Measurements from ENCODE around the gene HDLBP.

HDLBP gene

GRCh38 chr2:241272303-241273209 is 42.9 kb downstream of the HDLBP start:
- DNase-seq (ENCODE audit: insufficient read length) (peak; percentile 47), FAIRE-seq (peak; percentile 24)

DNA sequence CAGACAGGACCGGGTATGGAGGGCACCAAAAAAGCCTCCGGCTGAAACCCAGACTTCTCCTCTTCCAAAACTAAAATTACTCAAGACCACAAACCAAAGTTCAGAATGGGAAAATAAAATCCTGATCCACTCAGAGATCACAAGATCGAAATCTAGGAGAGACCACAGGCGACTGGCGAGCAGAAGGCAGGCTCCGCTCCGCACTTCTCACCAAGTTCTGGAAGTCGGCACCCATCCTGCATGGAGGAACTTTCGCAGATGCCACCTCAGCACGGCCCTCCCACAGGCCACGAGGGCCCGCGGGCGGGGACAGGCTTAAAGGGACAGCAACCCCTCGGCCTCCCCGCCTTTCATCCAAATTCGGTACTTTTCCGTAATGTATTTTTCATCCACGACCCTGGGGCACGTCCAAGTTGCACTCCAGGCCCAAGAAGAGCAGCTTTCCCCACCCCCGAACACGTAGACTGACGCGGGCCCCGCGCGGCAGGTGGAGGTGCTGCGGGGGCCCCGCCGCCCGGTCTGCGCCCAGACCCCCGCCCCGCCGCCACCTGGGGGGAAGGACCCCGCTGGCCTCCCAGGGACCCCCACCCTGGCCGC is 43.7 kb downstream of the HDLBP start:
- FAIRE-seq (peak; percentile 86), DNase-seq (ENCODE audit: insufficient read length) (no peak)
- TF ChIP-seq POLR2AphosphoS5 (IDR thresholded peaks at IDR 0.05; ENCODE audit: low read depth, low read length) (no peak), TAF1 (IDR thresholded peaks at IDR 0.05; ENCODE audit: borderline replicate concordance, low read depth, low read length) (no peak), POLR2A (IDR thresholded peaks at IDR 0.05; ENCODE audit: low read depth, low read length) (no peak)

More at GRCh38 chr2:241272303-241273209, 42.9 kb downstream of the HDLBP start:
- TF ChIP-seq TAF1 (IDR thresholded peaks at IDR 0.05; ENCODE audit: borderline replicate concordance, low read depth, low read length) (no peak), POLR2A (IDR thresholded peaks at IDR 0.05; ENCODE audit: low read depth, low read length) (peak; percentile 64; the same call in 1 of the 2 replicates)

DNA sequence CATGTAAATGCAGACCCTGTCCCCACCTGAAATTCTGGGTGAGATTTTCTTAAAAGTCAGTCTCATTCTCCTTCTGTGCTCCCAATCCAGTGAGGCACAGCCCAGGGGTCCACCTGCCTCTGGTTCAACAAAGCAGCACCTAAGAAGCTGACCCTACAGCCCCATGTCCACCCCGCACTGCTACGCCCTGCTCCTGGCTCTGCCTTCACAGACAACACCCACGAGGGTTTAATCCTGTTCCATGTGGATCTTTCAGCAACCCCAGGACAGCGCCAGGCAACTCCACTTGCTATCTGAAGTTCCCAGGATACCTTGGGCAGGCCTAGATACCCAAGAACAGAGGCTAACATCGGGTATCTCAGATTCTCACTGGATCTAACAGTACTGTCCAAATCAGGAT is 44.9 kb downstream of the HDLBP start:
- no peak for DNase-seq (ENCODE audit: insufficient read length)
- TF ChIP-seq POLR2AphosphoS5 (IDR thresholded peaks at IDR 0.05; ENCODE audit: low read depth, low read length) (no peak), TAF1 (IDR thresholded peaks at IDR 0.05; ENCODE audit: borderline replicate concordance, low read depth, low read length) (no peak), POLR2A (IDR thresholded peaks at IDR 0.05; ENCODE audit: low read depth, low read length) (no peak)
- no peak for FAIRE-seq

DNA sequence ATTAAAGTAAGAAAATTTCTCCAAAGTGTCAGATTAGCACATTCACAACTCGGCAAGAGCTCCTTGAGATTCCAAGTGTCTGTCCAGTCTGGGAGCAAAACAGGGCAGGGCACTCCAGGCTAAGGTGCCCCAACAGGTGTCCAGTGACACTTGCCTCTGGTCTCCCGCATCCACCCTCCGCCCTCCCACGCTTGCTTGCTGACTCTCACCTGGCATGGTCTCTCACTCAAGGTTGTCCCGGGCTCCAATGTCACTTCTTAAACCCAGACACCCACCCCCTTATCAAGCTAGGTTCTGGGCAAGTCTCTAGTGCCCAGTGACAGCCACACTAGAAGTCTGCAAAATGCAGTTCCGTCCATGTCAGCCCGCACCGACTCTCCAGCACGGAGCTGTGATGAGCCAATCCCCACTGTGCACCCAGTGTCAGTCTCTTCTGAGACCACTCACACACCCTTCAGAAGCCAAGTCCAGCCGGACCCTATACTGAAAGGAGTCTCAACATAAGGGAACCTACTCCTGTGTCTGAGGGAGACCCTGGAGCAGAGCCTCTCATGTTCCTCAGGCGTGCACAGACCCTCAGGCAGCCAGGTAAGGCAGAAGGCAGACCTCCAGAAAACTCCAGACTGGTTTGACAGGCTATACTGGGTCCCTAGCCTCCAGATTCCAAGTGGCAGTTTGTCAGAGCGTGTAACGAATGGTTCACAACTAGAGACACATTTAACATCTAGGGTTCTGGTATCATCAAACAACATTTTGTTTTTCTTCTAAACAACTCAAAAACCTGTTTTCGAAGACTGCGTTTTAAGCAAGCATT is 45.6 kb downstream of the HDLBP start:
- TF ChIP-seq POLR2A (IDR thresholded peaks at IDR 0.05; ENCODE audit: low read depth, low read length) (no peak; the same call in 1 of the 2 replicates), TAF1 (IDR thresholded peaks at IDR 0.05; ENCODE audit: borderline replicate concordance, low read depth, low read length) (no peak), POLR2AphosphoS5 (IDR thresholded peaks at IDR 0.05; ENCODE audit: low read depth, low read length) (0 out of 2 replicates have a peak, but pooled peaks have one; percentile 30)
- DNase-seq (ENCODE audit: insufficient read length) (no peak), FAIRE-seq (no peak)

DNA sequence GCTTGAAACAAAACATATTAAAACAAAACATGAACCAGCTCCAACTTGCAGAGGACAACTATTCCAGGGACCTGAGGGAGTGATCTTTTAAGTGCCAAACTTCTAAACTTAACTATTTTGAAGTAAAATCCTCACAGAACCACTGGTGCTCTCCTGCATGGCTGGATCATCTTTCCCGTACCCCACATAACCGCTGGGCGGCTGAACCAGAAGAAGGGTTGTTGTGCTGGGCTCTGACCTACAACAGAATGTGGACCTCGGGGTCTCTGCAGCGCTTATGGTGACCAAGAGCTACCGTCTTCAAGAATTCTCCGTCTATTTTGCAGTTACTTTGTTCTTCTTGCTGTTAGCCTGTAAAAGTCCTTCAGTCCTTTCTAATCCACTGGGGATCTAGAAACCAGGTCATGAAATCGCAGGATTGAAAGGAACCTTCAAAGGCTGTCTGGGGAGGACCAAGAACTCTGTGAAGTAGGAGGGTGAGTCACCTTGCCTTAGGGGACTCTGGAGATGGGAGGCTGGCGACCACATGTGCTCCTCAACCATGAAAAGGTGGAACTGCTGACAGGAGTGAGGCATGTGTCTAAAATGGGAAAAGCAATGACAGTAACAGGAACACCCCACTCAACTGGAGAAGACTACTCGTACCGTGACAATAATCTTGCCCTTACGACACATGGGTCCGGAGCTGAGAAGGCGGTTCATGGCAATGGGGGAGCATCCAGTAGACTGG is 46.6 kb downstream of the HDLBP start:
- no peak for FAIRE-seq
- TF ChIP-seq POLR2AphosphoS5 (IDR thresholded peaks at IDR 0.05; ENCODE audit: low read depth, low read length) (no peak), POLR2A (IDR thresholded peaks at IDR 0.05; ENCODE audit: low read depth, low read length) (no peak), TAF1 (IDR thresholded peaks at IDR 0.05; ENCODE audit: borderline replicate concordance, low read depth, low read length) (no peak)

DNA sequence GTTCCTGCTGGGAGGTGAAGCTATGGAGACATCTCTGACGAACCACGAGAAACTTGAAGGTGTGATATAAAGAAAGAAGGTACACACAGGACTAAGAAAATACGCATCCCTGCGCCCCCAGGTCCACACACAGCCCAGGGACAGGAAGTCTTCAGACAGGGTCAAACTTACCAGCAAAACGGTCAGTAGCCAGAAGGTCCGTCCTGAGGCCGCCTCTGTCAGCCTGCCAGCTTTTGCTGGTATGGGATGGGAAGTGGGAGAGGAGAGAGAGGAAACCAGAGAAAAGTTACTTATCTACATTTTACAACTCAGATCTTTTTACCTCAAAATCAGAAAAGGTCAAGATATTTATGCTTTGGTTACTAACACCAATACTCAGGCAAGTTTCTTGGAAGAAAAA is 47.2 kb downstream of the HDLBP start:
- FAIRE-seq (no peak), DNase-seq (ENCODE audit: insufficient read length) (no peak)
- TF ChIP-seq POLR2AphosphoS5 (IDR thresholded peaks at IDR 0.05; ENCODE audit: low read depth, low read length): no peak
- TF ChIP-seq TAF1 (IDR thresholded peaks at IDR 0.05; ENCODE audit: borderline replicate concordance, low read depth, low read length): no peak
- TF ChIP-seq POLR2A (IDR thresholded peaks at IDR 0.05; ENCODE audit: low read depth, low read length): no peak

More for the DNA sequence above, 46.6 kb downstream of the HDLBP start:
- no peak for DNase-seq (ENCODE audit: insufficient read length)

GRCh38 chr2:241267249-241268067 is 48.0 kb downstream of the HDLBP start:
- DNase-seq (ENCODE audit: insufficient read length): no peak
- FAIRE-seq: no peak
- TF ChIP-seq POLR2AphosphoS5 (IDR thresholded peaks at IDR 0.05; ENCODE audit: low read depth, low read length) (no peak; the same call in 1 of the 2 replicates), TAF1 (IDR thresholded peaks at IDR 0.05; ENCODE audit: borderline replicate concordance, low read depth, low read length) (no peak), POLR2A (IDR thresholded peaks at IDR 0.05; ENCODE audit: low read depth, low read length) (no peak)

GRCh38 chr2:241265506-241265905 is 50.0 kb downstream of the HDLBP start:
- FAIRE-seq (no peak), DNase-seq (ENCODE audit: insufficient read length) (no peak)
- TF ChIP-seq POLR2AphosphoS5 (IDR thresholded peaks at IDR 0.05; ENCODE audit: low read depth, low read length): no peak
- no peak for TF ChIP-seq TAF1 (IDR thresholded peaks at IDR 0.05; ENCODE audit: borderline replicate concordance, low read depth, low read length)
- TF ChIP-seq POLR2A (IDR thresholded peaks at IDR 0.05; ENCODE audit: low read depth, low read length): no peak

DNA sequence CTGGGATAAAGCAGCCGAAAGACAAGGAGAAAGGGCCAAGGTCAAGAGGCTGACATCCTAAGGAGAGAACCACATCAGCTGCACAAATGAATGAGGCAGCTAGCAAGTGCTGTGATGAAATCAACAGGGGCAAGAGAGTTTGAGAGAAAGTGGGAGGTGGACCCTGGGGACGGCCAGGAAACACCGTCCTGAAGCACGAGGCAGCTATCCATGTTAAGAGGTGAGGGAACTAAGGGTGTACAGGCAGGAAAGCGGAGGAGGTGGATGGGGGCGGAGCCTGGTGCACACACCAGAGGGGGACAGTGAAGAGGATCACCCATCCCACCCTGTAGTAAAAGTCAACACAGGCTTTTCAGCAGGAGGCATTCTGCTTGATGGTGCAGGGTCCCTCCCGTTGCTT is 52.4 kb downstream of the HDLBP start:
- TF ChIP-seq POLR2A (IDR thresholded peaks at IDR 0.05; ENCODE audit: low read depth, low read length) (no peak), POLR2AphosphoS5 (IDR thresholded peaks at IDR 0.05; ENCODE audit: low read depth, low read length) (no peak), TAF1 (IDR thresholded peaks at IDR 0.05; ENCODE audit: borderline replicate concordance, low read depth, low read length) (no peak)
- no peak for FAIRE-seq
- no peak for DNase-seq (ENCODE audit: insufficient read length)

DNA sequence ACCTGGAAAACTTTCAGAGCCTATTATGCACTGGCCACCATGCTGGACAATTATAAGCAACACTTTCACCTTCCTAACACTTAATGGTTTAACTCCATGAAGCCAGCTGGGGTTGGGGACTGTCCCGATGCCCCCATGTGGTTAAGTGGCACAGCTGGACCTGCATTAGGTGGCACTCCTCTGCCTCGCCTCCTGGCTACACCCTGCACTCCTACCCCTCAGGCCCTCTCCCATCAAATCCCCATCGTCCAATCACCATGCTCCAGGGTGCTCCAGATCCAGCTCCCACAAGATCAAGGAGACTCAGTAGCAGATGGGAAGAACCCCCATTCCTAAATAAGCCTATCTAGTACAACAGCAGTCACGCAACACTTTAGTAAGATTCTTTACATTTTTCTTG is 53.8 kb downstream of the HDLBP start:
- FAIRE-seq: no peak
- no peak for DNase-seq (ENCODE audit: insufficient read length)
- TF ChIP-seq TAF1 (IDR thresholded peaks at IDR 0.05; ENCODE audit: borderline replicate concordance, low read depth, low read length): no peak
- no peak for TF ChIP-seq POLR2AphosphoS5 (IDR thresholded peaks at IDR 0.05; ENCODE audit: low read depth, low read length)
- TF ChIP-seq POLR2A (IDR thresholded peaks at IDR 0.05; ENCODE audit: low read depth, low read length): no peak

All from GM12892 (cell line).